GM18951 (cell line): ENCODE results near the gene VKORC1.
"Not testable (repeated sequence)": the region's sequence is repeated elsewhere in the genome, so short reads cannot be mapped to it uniquely, and the experiment has no call there.

Experiments
- POLR2A ChIP-seq: IDR thresholded peaks from 4 replicates; pipeline ENCODE4 v1.6.1; 2011; ENCODE audit warnings: mild to moderate bottlenecking; ENCODE audit not compliant: insufficient read length, insufficient read depth; ENCODE audit errors: extremely low read depth
- in situ Hi-C: fragments of 300-500 bp; cut with MboI; formaldehyde crosslinking; loops from one replicate; pipeline ENCODE4 v1.12.0; 2022; ENCODE audit warnings: low sequenced_read_pairs, mixed read lengths, inconsistent platforms; ENCODE audit not compliant: unreplicated experiment

Gene VKORC1

DNA sequence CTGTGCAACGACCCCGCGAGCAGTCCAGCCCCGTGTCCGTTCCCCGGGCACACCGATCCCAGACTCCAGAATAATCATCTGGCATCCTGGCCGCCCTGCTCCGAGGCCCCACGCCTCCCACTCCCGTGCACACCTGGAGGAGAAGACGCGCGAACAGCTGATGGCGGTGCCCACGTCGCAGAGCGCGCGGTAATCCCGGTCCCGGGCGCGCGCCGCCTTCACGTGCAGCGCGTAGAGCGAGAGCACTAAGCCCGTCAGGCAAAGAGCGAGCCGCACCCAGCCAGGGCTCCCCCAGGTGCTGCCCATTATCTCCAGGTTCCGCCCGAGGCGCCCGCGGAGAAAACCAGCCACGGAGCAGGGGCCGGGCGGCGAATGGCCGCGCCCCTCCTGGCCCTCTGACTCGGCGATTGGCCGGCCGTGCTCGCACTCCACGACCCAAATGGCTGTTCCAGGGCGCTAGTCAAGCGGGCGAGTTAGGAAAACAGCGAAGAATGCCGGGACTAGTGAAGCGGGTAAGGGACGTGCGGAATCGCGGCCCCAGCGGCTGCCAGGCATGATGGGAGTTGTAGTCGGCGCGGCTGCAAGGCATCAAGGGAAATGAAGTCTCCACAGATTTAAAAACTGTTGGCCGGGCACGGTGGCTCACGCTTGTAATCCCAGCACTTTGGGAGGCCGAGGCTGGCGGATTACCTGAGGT is at the start of gene VKORC1:
TSS of gene VKORC1 (minus strand) at position 374 of the 697 bp plus-strand sequence. CDS start at position 306, 68 bp downstream.
- in situ Hi-C loops, result no loop called here

GRCh38 chr16:31143694-31144148 is 49.1 kb upstream of the VKORC1 start:
- TF ChIP-seq POLR2A, result no peak
- in situ Hi-C loops, result no loop called here

More for the DNA sequence above, at the start of gene VKORC1:
- peak; percentile 70 for TF ChIP-seq POLR2A

DNA sequence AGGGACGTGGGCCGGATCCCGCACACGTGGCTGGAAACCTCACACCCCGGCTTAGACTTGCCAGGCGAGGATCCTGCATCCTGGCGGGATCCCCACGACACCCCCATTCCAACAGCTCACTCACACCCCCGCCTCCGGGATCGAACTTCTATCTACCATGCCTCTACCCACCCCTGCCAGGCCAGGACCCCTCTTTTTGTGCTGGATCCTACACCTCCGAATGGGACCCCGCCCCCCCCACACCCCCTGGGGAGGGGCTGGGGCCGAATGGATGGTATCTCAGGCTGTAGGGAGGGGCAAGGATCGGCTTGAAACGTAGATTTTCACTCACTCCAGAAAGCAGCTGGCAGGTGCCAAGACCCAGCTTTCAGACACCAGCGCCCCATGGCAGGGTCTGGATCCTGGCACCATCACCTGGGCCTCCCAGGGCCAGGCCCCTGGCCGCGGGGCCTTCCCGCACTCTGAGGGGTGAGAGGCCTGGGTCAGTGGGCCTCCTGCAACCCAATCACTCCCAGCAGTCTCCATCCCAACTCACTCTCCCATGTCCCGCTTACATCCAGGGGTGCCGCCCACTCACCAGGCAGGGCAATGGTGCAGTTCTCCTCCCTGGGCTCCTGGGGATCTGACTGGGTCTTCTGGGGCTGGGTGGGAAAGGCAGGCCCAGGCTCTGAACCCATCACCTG is 48.6 kb upstream of the VKORC1 start:
- in situ Hi-C loops, result no loop called here
- no peak for TF ChIP-seq POLR2A

DNA sequence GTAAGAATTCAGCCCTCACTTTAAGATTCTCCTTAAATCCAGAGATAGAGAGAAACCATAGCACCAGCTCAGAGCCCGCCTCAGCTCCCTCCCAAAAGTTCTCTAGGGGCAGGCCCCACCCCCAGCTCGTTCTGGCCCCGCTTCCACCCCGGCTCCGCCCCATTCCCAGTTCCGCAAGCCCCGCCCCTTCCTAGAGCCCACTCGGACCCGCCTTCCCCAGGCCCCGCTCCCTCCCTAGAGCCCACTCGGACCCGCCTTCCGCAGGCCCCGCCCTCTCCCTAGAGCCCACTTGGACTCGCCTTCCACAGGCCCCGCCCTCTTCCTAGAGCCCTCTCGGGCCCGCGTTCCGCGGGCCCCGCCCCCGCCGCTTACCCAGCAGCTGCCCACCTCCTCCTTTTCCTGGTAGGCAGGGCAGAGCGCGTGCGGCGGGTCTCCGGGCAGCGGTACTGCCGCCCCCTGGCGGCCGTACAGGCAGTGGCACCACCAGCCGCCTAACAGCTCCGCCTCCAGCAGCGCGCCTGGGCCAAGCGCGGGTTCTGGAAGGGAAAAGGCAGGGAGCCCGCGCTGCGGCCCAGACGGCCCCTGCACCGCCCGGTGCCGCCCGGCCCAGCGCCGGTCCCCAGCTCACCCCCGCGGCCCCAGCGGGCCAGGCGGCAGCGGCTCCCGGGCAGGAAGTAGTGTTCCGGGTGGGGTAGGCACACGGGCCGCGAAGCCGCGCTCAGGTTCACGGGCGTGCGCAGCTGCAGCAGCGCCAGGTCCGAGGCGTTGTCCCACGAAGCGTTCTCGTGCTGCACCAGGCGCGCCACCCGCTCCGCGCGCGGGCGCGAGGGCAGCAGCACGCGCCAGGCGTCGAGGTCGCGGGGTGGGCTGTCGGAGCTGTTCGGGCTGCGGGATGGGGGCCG is 47.8 kb upstream of the VKORC1 start:
- in situ Hi-C loops, result no loop called here
- TF ChIP-seq POLR2A, result peak; percentile 45

DNA sequence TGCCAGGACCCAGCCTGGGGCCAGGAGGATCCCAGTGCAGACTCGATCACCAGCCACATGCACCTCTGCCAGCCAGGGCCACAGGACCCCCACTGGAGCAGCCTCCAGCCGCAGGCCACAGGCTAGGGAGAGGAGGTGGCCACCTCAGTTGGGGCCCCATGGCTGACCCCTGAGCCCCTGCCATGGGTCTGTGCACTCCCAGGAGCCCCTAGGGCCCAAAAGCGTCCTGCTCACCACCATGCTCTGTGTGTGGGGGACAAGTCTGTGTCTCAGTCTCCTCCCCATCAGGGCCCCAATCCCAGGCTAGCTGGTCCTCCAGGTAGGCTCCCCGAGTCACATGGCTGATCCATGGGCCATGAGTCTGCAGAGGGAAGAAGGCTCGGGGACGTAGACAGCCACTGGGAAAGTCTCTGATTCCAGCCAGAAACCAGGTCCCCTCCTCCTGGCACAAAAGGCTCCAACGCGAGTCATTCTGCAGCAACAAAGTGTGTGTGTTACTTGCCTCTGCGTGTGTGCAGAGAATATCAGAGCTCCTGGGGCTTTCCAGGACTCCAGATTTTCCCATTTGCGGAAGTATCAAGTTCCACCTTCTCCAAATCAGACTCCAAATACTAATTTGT is 47.0 kb upstream of the VKORC1 start:
- in situ Hi-C loops, result no loop called here
- TF ChIP-seq POLR2A, result no peak

DNA sequence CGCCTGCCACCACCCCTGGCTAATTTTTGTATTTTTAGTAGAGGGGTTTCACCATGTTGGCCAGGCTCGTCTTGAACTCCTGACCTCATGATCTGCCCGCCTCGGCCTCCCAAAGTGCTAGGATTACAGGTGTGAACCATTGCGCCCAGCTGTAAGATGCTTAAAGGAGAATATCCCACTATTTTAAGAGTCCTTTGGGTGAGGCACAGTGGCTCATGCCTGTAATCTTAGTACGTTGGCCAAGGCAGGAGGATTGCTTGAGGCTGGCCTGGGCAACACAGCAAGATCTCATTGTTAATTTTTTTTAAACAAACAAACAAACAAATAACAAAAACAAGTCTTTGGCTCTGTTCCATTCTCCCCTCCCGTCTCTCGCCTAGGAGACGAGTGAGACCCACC is 46.5 kb upstream of the VKORC1 start:
- in situ Hi-C loops, result not testable (repeated sequence)

DNA sequence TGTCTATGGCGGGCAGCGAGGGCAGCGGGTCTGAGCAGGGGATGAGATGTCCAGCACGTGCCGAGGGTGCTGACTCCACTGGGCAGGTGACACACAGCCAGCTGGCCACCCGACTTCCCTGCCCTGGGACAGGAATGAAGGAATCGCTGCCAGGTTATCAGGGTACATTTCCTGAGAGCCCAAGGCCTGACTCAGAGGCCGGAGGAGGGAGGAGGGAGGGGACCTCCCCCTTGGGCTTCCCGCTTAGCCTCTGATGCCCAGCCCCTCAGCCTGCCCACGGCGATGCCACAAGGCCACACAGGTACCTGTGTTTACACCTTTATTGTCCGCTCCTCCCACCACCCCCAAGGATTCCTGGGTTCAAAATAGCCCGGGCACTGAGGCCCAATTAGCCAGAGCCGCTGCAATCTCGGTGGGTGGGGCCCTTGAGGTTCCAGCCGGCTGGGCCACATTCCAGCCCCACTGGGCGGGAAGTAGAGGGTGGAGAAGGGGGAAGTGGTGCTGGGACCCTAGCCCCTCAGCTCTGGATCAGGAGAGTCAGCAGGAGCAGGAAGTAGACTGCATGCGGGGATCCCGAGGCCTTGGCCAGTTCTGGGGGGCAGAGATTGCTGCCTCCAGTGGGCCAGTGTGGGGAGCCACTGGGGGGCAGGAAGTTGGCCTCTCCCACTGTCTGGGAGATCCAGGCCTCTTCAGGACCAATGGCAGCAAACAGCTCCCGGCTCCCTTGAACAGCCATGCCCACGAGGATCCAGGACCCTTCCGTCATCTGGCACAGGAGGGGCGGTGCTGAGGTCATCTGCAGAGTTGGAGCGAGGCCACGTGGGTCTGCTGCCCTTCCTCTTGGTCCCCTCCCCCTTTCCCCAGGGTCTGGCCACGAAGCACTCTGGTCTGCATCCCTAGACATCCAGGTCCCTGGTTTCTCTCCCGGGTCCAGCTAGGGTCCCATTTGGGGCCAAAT is 44.3 kb upstream of the VKORC1 start:
- no peak for TF ChIP-seq POLR2A
- in situ Hi-C loops, result no loop called here

GRCh38 chr16:31136822-31137499 is 42.4 kb upstream of the VKORC1 start:
- in situ Hi-C loops, result not testable (repeated sequence)

GRCh38 chr16:31136287-31136662 is 41.7 kb upstream of the VKORC1 start:
- in situ Hi-C loops, result no loop called here
- TF ChIP-seq POLR2A, result no peak

GRCh38 chr16:31135535-31136286 is 41.1 kb upstream of the VKORC1 start, which contains the start of gene PRSS8:
Gene PRSS8 (minus strand): TSS chr16:31135727. CDS start chr16:31135498, 229 bp downstream.
- no peak for TF ChIP-seq POLR2A
- in situ Hi-C loops, result no loop called here
